HCT116 (cell line): ENCODE measurements around the gene CALHM3.

Experiments
- POLR2A ChIP-seq: IDR thresholded peaks from 2 replicates; pipeline ENCODE4 v1.7.0; 2011; ENCODE audit warnings: borderline replicate concordance; ENCODE audit not compliant: insufficient read depth, insufficient read length; ENCODE audit errors: extremely low read depth
- POLR2AphosphoS5 ChIP-seq: IDR thresholded peaks from 2 replicates; pipeline ENCODE4 v1.6.1; 2011; ENCODE audit warnings: mild to moderate bottlenecking, low read depth, low read length, moderate library complexity
- YY1 ChIP-seq: IDR thresholded peaks from 2 replicates; pipeline ENCODE4 v1.6.1; 2011; ENCODE audit warnings: low read length, low read depth, moderate library complexity, mild to moderate bottlenecking; ENCODE audit not compliant: insufficient replicate concordance; ENCODE audit errors: extremely low read depth
- ZFX ChIP-seq: fragments of 450-650 bp; IDR thresholded peaks from 2 replicates; pipeline ENCODE4 v1.6.1; 2017
- TF ChIP-seq, protein P1 (sequence below), 3 experiments: fragments of 200-600 bp in 1 of 3; sonication (generic) in 1 of 3; IDR thresholded peaks in 2 of 3; conservative IDR thresholded peaks in 1 of 3; 2 replicates each; pipeline ENCODE4 v1.5.1; 2012 to 2017; ENCODE audit warnings: low read depth in 2 of 3, low read length in 2 of 3, antibody characterized with exemption in 1 of 3, borderline replicate concordance in 1 of 3, control low read depth in 1 of 3, mild to moderate bottlenecking in 1 of 3, mixed read lengths in 1 of 3, mixed run types in 1 of 3, moderate library complexity in 1 of 3; ENCODE audit not compliant: insufficient read depth in 1 of 3

DNA sequence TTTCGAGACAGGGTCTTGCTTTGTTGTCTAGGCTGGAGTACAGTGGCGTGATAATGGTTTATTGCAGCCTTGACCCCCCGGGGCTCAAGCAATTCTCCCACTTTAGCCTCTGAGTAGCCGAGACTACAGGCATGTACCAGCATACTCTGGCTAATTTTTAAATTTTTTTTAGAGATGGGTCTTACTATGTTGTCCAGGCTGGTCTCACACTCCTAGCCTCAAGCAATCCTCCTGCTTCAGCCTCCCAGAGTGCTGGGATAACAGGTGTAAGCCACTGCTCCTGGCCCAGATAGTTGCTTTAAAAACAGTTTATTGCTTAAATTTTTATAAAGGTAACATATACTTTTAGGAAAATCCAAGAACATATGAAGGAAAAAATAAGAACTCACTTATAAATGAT, 40.8 kb upstream of the CALHM3 start:
- TF ChIP-seq, protein P1, sequence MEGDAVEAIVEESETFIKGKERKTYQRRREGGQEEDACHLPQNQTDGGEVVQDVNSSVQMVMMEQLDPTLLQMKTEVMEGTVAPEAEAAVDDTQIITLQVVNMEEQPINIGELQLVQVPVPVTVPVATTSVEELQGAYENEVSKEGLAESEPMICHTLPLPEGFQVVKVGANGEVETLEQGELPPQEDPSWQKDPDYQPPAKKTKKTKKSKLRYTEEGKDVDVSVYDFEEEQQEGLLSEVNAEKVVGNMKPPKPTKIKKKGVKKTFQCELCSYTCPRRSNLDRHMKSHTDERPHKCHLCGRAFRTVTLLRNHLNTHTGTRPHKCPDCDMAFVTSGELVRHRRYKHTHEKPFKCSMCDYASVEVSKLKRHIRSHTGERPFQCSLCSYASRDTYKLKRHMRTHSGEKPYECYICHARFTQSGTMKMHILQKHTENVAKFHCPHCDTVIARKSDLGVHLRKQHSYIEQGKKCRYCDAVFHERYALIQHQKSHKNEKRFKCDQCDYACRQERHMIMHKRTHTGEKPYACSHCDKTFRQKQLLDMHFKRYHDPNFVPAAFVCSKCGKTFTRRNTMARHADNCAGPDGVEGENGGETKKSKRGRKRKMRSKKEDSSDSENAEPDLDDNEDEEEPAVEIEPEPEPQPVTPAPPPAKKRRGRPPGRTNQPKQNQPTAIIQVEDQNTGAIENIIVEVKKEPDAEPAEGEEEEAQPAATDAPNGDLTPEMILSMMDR (IDR thresholded peaks at IDR 0.05 in 2 of 3, conservative IDR thresholded peaks at IDR 0.05 in 1 of 3; ENCODE audit: borderline replicate concordance in 1 of 3, insufficient read depth in 1 of 3, low read depth in 2 of 3, low read length in 2 of 3), result no peak
- TF ChIP-seq ZFX (no peak), YY1 (no peak), POLR2A (no peak), POLR2AphosphoS5 (no peak)
